ENCODE data around the gene EPS8L3.

GRCh38 chr1:109750920-109751319 is 12.8 kb downstream of the EPS8L3 start:
- TF ChIP-seq POLR2A (IDR thresholded peaks at IDR 0.05): no peak
- no peak for TF ChIP-seq CTCF (IDR thresholded peaks at IDR 0.05)
- TF ChIP-seq POLR2AphosphoS5 (IDR thresholded peaks at IDR 0.05): no peak
- no peak for TF ChIP-seq EP300 (IDR thresholded peaks at IDR 0.05)

Measured in suprapubic skin (tissue), 4 donors.